Mammary epithelial cell (primary cell): ENCODE data around the gene RAI14.

ENCODE experiments used
- EZH2 ChIP-seq: IDR thresholded peaks from 2 replicates; pipeline ENCODE4 v1.6.1; 2012; ENCODE audit warnings: low read length, inconsistent platforms, borderline replicate concordance
- TF ChIP-seq, protein P1 (sequence below), 2 donors: IDR thresholded peaks in 1 of 2; conservative IDR thresholded peaks in 1 of 2; 2 replicates each; pipeline ENCODE4 v1.5.1; 2011 to 2012; ENCODE audit warnings: inconsistent platforms in 2 of 2, low read length in 2 of 2, mild to moderate bottlenecking in 2 of 2, control low read depth in 1 of 2, low read depth in 1 of 2; ENCODE audit not compliant: insufficient read depth in 1 of 2; ENCODE audit errors: extremely low read depth in 1 of 2

DNA sequence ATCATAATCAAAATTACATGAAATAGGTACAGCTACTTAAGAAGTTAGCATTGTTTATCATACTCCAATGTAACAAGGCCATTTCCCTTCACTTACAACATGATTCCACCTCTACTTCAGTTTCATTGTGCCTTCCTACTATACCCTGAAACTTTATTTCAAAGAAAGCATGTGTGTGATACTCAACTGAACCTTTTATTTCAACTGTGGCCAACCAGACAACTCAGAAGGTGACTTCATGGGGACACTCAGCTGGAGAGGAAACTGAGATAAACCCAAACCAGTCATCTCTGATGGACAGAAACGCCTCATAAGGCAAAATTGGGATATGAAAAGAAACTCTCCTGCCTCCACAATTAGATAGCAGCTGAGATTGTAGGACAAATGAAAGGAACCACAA, 177.0 kb downstream of the RAI14 start:
- TF ChIP-seq, protein P1, sequence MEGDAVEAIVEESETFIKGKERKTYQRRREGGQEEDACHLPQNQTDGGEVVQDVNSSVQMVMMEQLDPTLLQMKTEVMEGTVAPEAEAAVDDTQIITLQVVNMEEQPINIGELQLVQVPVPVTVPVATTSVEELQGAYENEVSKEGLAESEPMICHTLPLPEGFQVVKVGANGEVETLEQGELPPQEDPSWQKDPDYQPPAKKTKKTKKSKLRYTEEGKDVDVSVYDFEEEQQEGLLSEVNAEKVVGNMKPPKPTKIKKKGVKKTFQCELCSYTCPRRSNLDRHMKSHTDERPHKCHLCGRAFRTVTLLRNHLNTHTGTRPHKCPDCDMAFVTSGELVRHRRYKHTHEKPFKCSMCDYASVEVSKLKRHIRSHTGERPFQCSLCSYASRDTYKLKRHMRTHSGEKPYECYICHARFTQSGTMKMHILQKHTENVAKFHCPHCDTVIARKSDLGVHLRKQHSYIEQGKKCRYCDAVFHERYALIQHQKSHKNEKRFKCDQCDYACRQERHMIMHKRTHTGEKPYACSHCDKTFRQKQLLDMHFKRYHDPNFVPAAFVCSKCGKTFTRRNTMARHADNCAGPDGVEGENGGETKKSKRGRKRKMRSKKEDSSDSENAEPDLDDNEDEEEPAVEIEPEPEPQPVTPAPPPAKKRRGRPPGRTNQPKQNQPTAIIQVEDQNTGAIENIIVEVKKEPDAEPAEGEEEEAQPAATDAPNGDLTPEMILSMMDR (conservative IDR thresholded peaks at IDR 0.05 in 1 of 2, IDR thresholded peaks at IDR 0.05 in 1 of 2; ENCODE audit: extremely low read depth in 1 of 2, insufficient read depth in 1 of 2, low read depth in 1 of 2, low read length in 2 of 2) = no peak
- no peak for TF ChIP-seq EZH2
